T-helper 22 cell (primary cell): ENCODE measurements around the gene PIWIL4.
"Not testable (repeated sequence)": the region's sequence is repeated elsewhere in the genome, so short reads cannot be mapped to it uniquely, and the experiment has no call there.

Experiments
- DNase-seq: peaks from one replicate; pipeline ENCODE4 v3.0.0-alpha.2; 2020; ENCODE audit warnings: low read depth

Gene PIWIL4

DNA sequence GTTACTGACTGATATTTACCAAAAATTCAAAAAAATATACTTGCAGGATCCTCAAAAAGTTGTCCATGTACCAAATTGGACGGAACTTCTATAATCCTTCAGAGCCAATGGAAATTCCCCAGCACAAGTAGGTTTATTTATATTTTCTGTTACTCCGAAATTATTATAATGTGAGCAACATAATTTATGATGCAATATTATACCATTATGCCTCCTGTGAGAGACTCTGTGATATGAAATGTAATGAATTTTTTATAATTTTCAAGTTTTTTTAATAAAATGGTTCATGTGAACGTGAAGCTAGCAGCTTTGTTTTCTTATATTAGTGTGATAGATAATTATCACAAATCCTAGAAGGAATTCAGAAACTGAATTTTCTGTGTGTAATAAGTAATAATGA, 18.2 kb downstream of the PIWIL4 start:
- DNase-seq = no peak

GRCh38 chr11:94586546-94586945, 19.4 kb downstream of the PIWIL4 start:
- DNase-seq = no peak

GRCh38 chr11:94586978-94587377, 19.8 kb downstream of the PIWIL4 start:
- no peak for DNase-seq

- DNase-seq = no peak
Measured at GRCh38 chr11:94588366-94588942, 21.3 kb downstream of the PIWIL4 start.

GRCh38 chr11:94590352-94591041, 23.3 kb downstream of the PIWIL4 start:
- DNase-seq = no peak

DNA sequence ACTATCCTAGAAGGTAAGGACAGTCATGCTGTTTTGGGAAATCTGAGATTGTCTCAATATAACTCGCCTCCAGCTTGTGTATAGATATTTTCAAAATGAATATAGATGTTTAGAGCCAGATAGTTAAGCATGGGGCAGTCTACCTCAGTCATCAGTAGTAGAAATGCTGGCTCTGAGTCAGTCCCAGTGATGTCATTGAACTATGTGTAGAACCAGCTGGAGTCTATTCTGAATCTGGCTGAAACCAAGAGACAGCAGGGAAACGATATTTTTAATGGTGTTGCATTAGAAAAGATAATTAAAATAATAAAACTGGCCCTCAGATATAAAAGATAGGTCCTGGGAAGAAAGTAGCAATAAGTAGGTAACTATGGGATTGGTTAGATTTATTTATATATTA, 25.9 kb downstream of the PIWIL4 start:
- no peak for DNase-seq

GRCh38 chr11:94595076-94595475, 27.9 kb downstream of the PIWIL4 start:
- DNase-seq = no peak

GRCh38 chr11:94597896-94598295, 30.7 kb downstream of the PIWIL4 start:
- no peak for DNase-seq

- no peak for DNase-seq
Measured at GRCh38 chr11:94599510-94599909, 32.3 kb downstream of the PIWIL4 start.

DNA sequence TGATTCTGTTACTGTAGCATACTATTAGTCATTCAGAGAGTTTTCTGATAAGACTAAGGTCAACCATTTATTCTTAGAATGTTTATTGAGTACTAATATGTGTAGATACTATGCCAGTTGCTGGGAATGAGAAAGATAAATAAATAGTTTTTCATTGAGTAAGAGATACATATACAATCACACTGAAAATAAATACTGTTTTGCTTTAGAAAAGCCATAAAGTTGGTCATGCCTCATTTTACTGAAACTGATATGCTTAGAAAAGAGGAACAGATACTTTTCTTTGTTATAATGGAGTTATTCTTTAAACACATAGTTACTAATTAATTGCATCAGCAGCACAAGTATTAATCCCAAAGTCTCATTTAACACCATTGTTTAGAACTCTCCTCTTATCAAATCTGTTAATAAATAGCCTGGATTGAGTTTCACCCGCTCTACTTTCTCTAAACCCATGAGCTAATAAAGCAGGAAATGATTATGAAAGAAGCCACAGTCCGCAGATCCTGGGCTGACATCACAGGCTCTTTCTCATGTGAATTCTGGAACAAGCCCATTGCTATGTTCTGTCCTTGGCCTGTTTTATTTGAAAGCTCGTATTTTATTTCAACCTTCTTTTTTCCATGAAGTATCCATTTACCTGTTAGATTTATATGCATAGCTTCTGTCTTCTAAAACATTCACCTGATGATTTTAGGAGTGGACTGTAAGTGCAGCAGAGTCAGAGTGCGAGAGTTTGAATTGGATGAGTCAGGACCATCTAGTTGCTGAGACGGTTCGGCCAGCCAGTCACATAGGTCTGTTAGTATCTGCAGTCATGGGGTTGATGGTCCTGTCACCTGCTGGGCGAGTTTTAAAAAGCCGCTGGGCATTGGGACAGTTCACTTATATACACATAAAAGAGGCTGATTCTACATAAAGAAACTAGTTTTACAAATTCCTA, 35.5 kb downstream of the PIWIL4 start:
- no peak for DNase-seq

DNA sequence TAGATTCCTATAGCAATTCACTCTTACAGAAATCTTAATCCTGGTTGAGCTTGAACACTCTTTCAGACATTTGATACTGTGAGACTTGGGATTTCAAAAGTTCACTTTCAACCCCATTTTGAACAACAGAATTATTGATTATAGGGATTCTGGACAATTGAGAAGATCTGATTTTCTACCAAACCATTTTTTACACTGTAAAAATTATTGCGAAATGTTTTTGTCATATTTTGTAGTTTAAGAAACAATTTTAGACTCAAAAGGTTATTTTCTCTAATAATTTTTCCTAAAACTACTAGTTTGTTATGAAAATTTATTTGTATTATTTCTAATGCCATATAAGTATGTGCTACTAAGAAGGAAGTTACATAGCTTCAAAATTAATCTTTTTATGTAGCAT, 36.4 kb downstream of the PIWIL4 start:
- no peak for DNase-seq

- no peak for DNase-seq
Measured at GRCh38 chr11:94604482-94604881, 37.3 kb downstream of the PIWIL4 start.

DNA sequence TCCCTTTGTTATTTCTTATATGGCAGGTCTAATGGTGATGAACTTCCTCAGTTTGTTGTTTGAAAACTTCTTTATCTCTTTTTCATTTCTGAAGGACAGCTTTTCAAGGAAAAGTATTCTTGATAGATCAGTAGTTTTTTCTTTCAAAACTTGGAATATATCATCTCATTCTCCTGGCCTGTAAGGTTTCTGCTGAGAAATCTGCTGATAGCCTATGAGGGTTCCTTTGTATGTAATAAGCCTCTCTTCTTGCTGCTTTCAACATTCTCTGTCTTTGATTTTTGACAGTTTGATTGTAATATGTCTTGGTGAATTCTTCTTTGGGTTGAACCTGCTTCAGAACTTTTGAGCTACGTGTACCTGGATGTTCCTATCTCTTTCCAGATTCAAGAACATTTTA, 46.0 kb downstream of the PIWIL4 start:
- no peak for DNase-seq

GRCh38 chr11:94623120-94623735, 56.1 kb downstream of the PIWIL4 start:
- no peak for DNase-seq

GRCh38 chr11:94625422-94625821, 58.3 kb downstream of the PIWIL4 start:
- not testable (repeated sequence) for DNase-seq

- DNase-seq = not testable (repeated sequence)
Measured at GRCh38 chr11:94627003-94627560, 59.9 kb downstream of the PIWIL4 start.

DNA sequence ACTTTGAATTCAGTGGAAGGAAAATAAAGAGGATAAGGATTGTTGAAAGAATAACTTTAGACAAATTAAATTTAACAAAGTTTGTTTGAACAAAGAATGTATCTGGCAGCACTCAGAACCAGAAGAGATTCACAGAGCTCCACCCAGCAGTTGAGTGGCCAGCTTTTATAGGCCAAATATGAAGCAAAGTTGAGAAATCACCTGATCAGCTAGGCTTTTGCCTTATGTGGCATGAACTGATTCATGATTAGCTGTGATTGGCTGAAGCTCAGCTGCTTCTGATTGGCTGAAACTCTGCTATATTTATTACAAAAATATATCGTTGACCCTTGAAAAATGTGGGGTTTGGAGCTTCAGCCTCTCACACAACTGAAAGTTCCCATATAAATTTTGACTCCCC, 62.6 kb downstream of the PIWIL4 start:
- no peak for DNase-seq

DNA sequence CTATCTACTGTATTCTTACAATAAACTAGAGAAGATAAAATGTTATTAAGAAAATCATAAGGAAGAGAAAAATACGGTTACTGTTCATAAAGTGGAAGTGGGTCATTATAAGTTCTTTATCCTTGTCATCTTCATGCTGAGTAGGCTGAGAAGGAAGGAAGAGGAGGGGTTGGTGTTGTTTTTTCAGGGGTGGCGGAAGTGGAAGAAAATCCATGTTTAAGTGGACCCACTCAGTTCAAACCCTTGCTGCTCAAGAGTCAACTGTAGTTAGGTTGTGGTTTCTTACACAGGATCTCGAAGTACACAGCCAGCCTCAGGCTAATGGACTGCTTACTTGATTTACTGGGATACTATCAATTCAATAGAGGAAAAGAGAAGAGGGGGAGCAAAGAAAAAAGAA, 63.1 kb downstream of the PIWIL4 start:
- no peak for DNase-seq

GRCh38 chr11:94632356-94632755, 65.2 kb downstream of the PIWIL4 start:
- DNase-seq = no peak

GRCh38 chr11:94635072-94635471, 67.9 kb downstream of the PIWIL4 start:
- DNase-seq = no peak

GRCh38 chr11:94636388-94636949, 69.3 kb downstream of the PIWIL4 start:
- no peak for DNase-seq
